Kidney epithelial cell (primary cell): ENCODE data around the gene ITM2B. TPM values are rescaled to one million over a fixed set of nuclear protein-coding genes. Genes with fewer than 3 reads are reported as not detected.

Experiments
- DNase-seq: peaks from one replicate; pipeline ENCODE4 v3.0.0-alpha.2; 2010; ENCODE audit warnings: low read depth
- H3K27me3 ChIP-seq: 2 replicates; pipeline ENCODE4 v1.6.0; 2011; ENCODE audit warnings: low read length; ENCODE audit not compliant: control insufficient read depth, insufficient read depth
- H3K36me3 ChIP-seq: 2 replicates; pipeline ENCODE4 v1.5.1; 2011; ENCODE audit warnings: low read length; ENCODE audit not compliant: control insufficient read depth, insufficient read depth
- H3K4me3 ChIP-seq: 2 replicates; pipeline ENCODE4 v1.5.1; 2011; ENCODE audit warnings: low read depth, mild to moderate bottlenecking, control low read depth, low read length
- CTCF ChIP-seq: IDR thresholded peaks from 2 replicates; pipeline ENCODE4 v1.5.1; 2011; ENCODE audit warnings: mild to moderate bottlenecking, moderate library complexity, low read length, control low read depth, inconsistent platforms; ENCODE audit not compliant: insufficient read depth, poor library complexity, severe bottlenecking
- total RNA-seq: library from RNA; depleted of rRNA; stranded (reverse); fragments of >200 nt; gene quantifications from 2 replicates; pipeline ENCODE4 v1.2.3, GENCODE V29; 2015

ITM2B gene
- total RNA-seq, 1 donor from 2014 or later = 246 TPM

DNA sequence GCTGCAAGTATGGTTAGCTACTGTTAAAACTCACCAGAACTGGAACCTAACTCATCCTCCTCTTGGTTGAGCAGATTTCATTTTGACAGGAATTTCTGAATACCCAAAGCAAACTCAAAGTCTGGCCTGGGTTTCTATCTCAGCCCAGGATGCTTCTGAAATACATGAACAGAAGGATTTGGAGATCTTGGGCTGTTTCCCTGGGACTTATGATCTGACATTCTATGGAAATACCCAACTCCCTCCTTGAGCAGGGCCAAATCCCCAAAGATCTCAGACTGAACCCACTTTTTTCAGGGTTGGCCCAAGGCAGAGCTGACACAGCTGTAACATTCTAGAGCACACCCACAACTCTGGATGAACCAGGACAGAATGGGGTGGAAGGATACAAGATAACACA, 1.1 kb upstream of the ITM2B start:
- H3K36me3 ChIP-seq = no peaks in the 10 kb centered on the region
- no peak for DNase-seq
- no peaks in the 10 kb centered on the region for H3K27me3 ChIP-seq
- no peak overlapping the region for H3K4me3 ChIP-seq
- TF ChIP-seq CTCF = no peak

- Histone ChIP-seq H3K36me3 (no peaks in the 10 kb centered on the region), H3K4me3 (peak overlapping the region; percentile 78), H3K27me3 (no peaks in the 10 kb centered on the region)
- TF ChIP-seq CTCF = no peak
- no peak for DNase-seq
Observed at GRCh38 chr13:48232420-48233045, 473 bp upstream of the ITM2B start.

GRCh38 chr13:48233889-48234488, 983 bp downstream of the ITM2B start:
- peak overlapping the region; percentile 78 for H3K4me3 ChIP-seq
- no peak for DNase-seq

DNA sequence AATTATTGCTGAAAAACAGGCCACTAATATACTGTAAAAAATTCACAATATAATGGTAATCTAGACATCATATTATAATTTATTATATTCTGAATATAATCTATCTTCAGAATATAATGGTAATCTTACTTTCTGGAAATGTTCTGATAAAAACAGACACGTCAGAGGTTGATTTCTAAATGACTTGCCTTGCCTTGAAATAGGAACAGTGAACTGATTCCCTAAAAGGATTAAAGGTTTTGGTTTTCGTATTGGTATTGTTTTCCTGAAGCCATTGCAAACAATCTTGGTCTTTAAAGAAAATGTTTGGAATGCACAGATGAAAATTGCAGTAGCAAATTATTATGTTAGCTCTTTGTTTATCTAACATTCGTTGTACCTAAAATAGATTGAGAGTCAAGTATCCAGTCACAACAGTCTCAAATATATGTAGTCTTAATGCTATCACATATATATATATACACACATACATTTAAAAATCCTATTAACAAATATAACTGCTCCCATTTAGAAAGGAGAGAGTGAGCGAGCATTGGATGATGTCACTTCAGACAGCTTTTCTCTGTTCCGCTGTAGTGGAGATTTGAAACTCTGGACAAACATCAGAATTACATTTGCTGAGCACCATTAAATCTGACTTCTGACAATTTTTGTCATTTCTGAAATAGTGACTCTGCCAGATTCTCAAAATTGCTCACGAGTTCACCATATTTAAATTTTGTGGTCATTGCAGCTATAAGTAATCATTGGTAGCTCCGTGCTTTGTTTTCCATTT, 1.7 kb downstream of the ITM2B start:
- H3K4me3 ChIP-seq = peak overlapping the region; percentile 78
- H3K27me3 ChIP-seq = no peaks in the 10 kb centered on the region
- no peak for TF ChIP-seq CTCF
- no peak for DNase-seq
- no peaks in the 10 kb centered on the region for H3K36me3 ChIP-seq

More at GRCh38 chr13:48233889-48234488, 983 bp downstream of the ITM2B start:
- no peaks in the 10 kb centered on the region for H3K27me3 ChIP-seq
- no peaks in the 10 kb centered on the region for H3K36me3 ChIP-seq
- TF ChIP-seq CTCF = no peak

- DNase-seq = no peak
- H3K4me3 ChIP-seq = peak overlapping the region; percentile 78
- H3K36me3 ChIP-seq = no peaks in the 10 kb centered on the region
- TF ChIP-seq CTCF = no peak
- H3K27me3 ChIP-seq = no peaks in the 10 kb centered on the region
Observed at GRCh38 chr13:48235341-48236135, 2.5 kb downstream of the ITM2B start.
